A673 (cell line): ENCODE measurements around the gene TBX4. TPM values are rescaled to one million over a fixed set of nuclear protein-coding genes. Genes with fewer than 3 reads are reported as not detected.

ENCODE experiments used
- BruUV-seq: library from RNA; stranded (reverse); fragments of 400-500 nt; replicated peaks from 2 replicates; lab custom pipeline; 2021; lab: Mats Ljungman, UMichigan
- CTCF ChIA-PET: fragments of 300-600 bp; sonication (Branson Sonifier 250); formaldehyde crosslinking; loops from one replicate; lab custom pipeline; 2022; ENCODE audit warnings: antibody characterized with exemption; lab: Charles Lee
- POLR2A ChIA-PET: fragments of 300-600 bp; sonication (Branson Sonifier 250); formaldehyde crosslinking; loops from one replicate; lab custom pipeline; 2022; ENCODE audit warnings: antibody characterized with exemption; ENCODE audit not compliant: low non-redundant PET; lab: Charles Lee
- DNase-seq: peaks from one replicate; pipeline ENCODE4 v3.0.0-alpha.2; 2015; ENCODE audit warnings: low spot score
- H3K27ac ChIP-seq: fragments of 200-600 bp; sonication (generic); 2 replicates; pipeline ENCODE4 v1.5.1; 2016; ENCODE audit warnings: mixed run types, low read depth, mild to moderate bottlenecking, mixed read lengths, antibody characterized with exemption, low read length; ENCODE audit not compliant: poor library complexity, severe bottlenecking
- H3K27me3 ChIP-seq: fragments of 200-600 bp; sonication (generic); replicated peaks from 2 replicates; pipeline ENCODE4 v1.6.1; 2017; ENCODE audit warnings: mixed run types, low read depth, mild to moderate bottlenecking, mixed read lengths, antibody characterized with exemption, low read length; ENCODE audit not compliant: insufficient read depth, poor library complexity
- H3K36me3 ChIP-seq: fragments of 200-600 bp; sonication (generic); 2 replicates; pipeline ENCODE4 v1.6.1; 2016; ENCODE audit warnings: mixed run types, mild to moderate bottlenecking, mixed read lengths, antibody characterized with exemption, low read length; ENCODE audit not compliant: insufficient read depth, poor library complexity, severe bottlenecking
- H3K4me1 ChIP-seq: fragments of 200-600 bp; sonication (generic); 2 replicates; pipeline ENCODE4 v1.6.1; 2017; ENCODE audit warnings: mixed run types, mild to moderate bottlenecking, mixed read lengths, antibody characterized with exemption, low read length; ENCODE audit not compliant: insufficient read depth, poor library complexity, severe bottlenecking
- H3K4me3 ChIP-seq: fragments of 200-600 bp; sonication (generic); 2 replicates; pipeline ENCODE4 v1.5.1; 2016; ENCODE audit warnings: low read depth, mixed run types, mild to moderate bottlenecking, mixed read lengths, low read length; ENCODE audit not compliant: poor library complexity, severe bottlenecking
- H3K9me3 ChIP-seq: fragments of 200-600 bp; sonication (generic); 2 replicates; pipeline ENCODE4 v1.6.1; 2016; ENCODE audit warnings: mixed run types, low read depth, mild to moderate bottlenecking, mixed read lengths, antibody characterized with exemption, low read length; ENCODE audit not compliant: poor library complexity, severe bottlenecking
- CTCF ChIP-seq: fragments of 300-800, 200-600 bp; sonication (generic); conservative IDR thresholded peaks from 2 replicates; pipeline ENCODE4 v1.5.1; 2017; ENCODE audit warnings: low read depth, mild to moderate bottlenecking, antibody characterized with exemption, low read length, moderate library complexity, mixed read lengths
- EZH2 ChIP-seq: fragments of 200-600 bp; sonication (generic); IDR thresholded peaks from 2 replicates; pipeline ENCODE4 v1.6.1; 2017; ENCODE audit warnings: borderline replicate concordance, low read depth, mild to moderate bottlenecking, mixed read lengths, antibody characterized with exemption, low read length; ENCODE audit not compliant: poor library complexity, severe bottlenecking
- intact Hi-C: fragments of 100-400 bp; cut with micrococcal nuclease; formaldehyde crosslinking; loops from one replicate; pipeline ENCODE4 v1.10.0; 2022; ENCODE audit not compliant: unreplicated experiment
- total RNA-seq: library from RNA; stranded (reverse); gene quantifications from 2 replicates; pipeline ENCODE4 v1.2.3, GENCODE V29; 2021

Gene TBX4
- total RNA-seq, 1 experiment from 2014 or later: not detected

- DNase-seq: no peak
- Histone ChIP-seq H3K27me3 (no peaks in the 10 kb centered on the region), H3K36me3 (no peaks in the 10 kb centered on the region), H3K4me1 (no peaks in the 10 kb centered on the region), H3K4me3 (no peak overlapping the region), H3K27ac (no peak overlapping the region), H3K9me3 (no peaks in the 10 kb centered on the region)
- ChIA-PET POLR2A (no interaction called here), CTCF (no interaction called here)
- no TSS peak for BruUV-seq
- intact Hi-C loops: no loop called here
- TF ChIP-seq CTCF (no peak), EZH2 (no peak)
Observed at GRCh38 chr17:61482467-61482866, 30.2 kb downstream of the TBX4 start.

- Histone ChIP-seq H3K27me3 (no peaks in the 10 kb centered on the region), H3K4me3 (no peak overlapping the region), H3K27ac (no peak overlapping the region), H3K4me1 (no peaks in the 10 kb centered on the region), H3K36me3 (no peaks in the 10 kb centered on the region), H3K9me3 (no peaks in the 10 kb centered on the region)
- CTCF ChIA-PET: no interaction called here
- no TSS peak for BruUV-seq
- intact Hi-C loops: no loop called here
- POLR2A ChIA-PET: no interaction called here
- TF ChIP-seq EZH2 (no peak), CTCF (no peak)
- DNase-seq: no peak
Observed at GRCh38 chr17:61483778-61484116, 31.5 kb downstream of the TBX4 start.

DNA sequence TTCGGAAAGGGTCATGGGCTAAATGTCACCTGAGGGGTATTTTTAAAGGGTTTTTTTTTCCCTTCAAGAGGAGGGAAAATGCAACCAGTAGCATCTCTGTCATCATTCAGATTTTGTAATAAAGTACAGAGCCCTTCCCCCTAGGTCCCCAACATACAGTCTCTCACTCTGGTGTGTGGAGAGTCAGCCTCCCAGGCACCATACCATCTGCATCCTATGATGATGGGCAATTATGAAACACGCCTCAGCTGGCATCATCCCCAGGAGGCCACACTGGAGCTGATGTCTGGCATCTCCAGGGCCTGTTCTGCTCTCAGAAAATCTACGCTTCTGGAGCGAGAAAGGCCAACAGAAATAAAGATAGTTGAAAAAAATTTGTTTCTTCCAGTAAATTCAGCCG is 32.0 kb downstream of the TBX4 start:
- TF ChIP-seq EZH2 (no peak), CTCF (no peak)
- intact Hi-C loops: no loop called here
- ChIA-PET CTCF (no interaction called here), POLR2A (no interaction called here)
- H3K27ac ChIP-seq: no peak overlapping the region
- no peaks in the 10 kb centered on the region for H3K36me3 ChIP-seq
- H3K9me3 ChIP-seq: no peaks in the 10 kb centered on the region
- no peak overlapping the region for H3K4me3 ChIP-seq
- H3K4me1 ChIP-seq: no peaks in the 10 kb centered on the region
- DNase-seq: no peak
- no peaks in the 10 kb centered on the region for H3K27me3 ChIP-seq
- no TSS peak for BruUV-seq
